Thoracic aorta (tissue), 2 donors: Measurements from ENCODE around the gene CASP5. TPM values are rescaled to one million over a fixed set of nuclear protein-coding genes. Genes with fewer than 3 reads are reported as not detected.
"Not testable (repeated sequence)": the region's sequence is repeated elsewhere in the genome, so short reads cannot be mapped to it uniquely, and the experiment has no call there.

ENCODE experiments used
- ATAC-seq: fragments of 150-250 bp; one replicate; pipeline ENCODE4 v1.8.0; 2017; ENCODE audit warnings: low read depth; ENCODE audit not compliant: insufficient number of reproducible peaks, low FRiP score
- DNase-seq: peaks from one replicate; pipeline ENCODE4 v3.0.0-alpha.2; 2020; ENCODE audit warnings: low spot score
- H3K27ac ChIP-seq, 2 donors: fragments of 200-600 bp; sonication (generic); 1 replicate in 1 of 2; 2 replicates in 1 of 2; pipeline ENCODE4 v1.5.1; 2016; ENCODE audit warnings: mild to moderate bottlenecking in 2 of 2, moderate library complexity in 2 of 2
- H3K27me3 ChIP-seq: fragments of 200-600 bp; sonication (generic); replicated peaks from 2 replicates; pipeline ENCODE4 v1.6.0; 2016; ENCODE audit warnings: mild to moderate bottlenecking; ENCODE audit not compliant: insufficient read depth
- H3K36me3 ChIP-seq: fragments of 200-600 bp; sonication (generic); one replicate; pipeline ENCODE4 v1.5.1; 2016
- H3K4me1 ChIP-seq, 2 donors: fragments of 200-600 bp; sonication (generic); 1 replicate in 1 of 2; 2 replicates in 1 of 2; pipeline versions ENCODE4 v1.5.1 to v1.6.0; 2016; ENCODE audit warnings: low read depth in 2 of 2, mild to moderate bottlenecking in 1 of 2; ENCODE audit not compliant: control insufficient read depth in 1 of 2
- H3K4me3 ChIP-seq: fragments of 200-600 bp; sonication (generic); 2 replicates; pipeline ENCODE4 v1.5.1; 2016; ENCODE audit warnings: mild to moderate bottlenecking
- H3K9me3 ChIP-seq: fragments of 200-600 bp; sonication (generic); 2 replicates; pipeline ENCODE4 v1.5.1; 2016
- total RNA-seq, 2 donors: library from RNA; depleted of rRNA; stranded (reverse); fragments of >200 nt; gene quantifications; one replicate each; pipeline versions ENCODE4 v1.1.0 to v1.2.3, GENCODE V29; 2016
- TF ChIP-seq, protein P1 (sequence below): fragments of 200-600 bp; sonication (generic); IDR thresholded peaks from one replicate; pipeline ENCODE4 v1.5.1; 2019; ENCODE audit warnings: antibody characterized with exemption

CASP5 gene
- total RNA-seq, 2 donors from 2014 or later: 4.0 TPM; not detected in 1

DNA sequence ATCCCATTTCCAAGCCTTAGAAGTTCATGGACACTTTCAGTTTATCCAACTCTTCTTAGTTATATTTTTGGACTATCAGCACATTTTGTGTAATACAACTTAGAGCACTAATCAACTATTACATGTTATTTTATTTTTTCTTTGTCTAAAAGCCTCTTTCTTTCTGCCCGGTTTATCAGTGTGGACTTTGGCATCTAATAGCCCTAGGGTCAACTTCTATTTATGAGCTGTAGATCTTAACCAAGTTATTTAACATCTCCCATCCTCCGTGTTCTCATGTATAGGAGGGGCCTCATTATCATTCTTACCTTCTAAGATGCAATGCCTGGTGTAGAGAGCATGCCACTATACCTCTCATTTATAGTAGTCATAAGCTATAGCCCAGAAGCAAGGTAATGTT, 17.7 kb upstream of the CASP5 start:
- no peaks in the 10 kb centered on the region for H3K36me3 ChIP-seq
- no peak for DNase-seq

GRCh38 chr11:105034813-105035620, 12.0 kb upstream of the CASP5 start, which contains the start of gene CASP1:
TSS of gene CASP1 (minus strand) at chr11:105035144. CDS start at chr11:105035113, 31 bp downstream.
- no peaks in the 10 kb centered on the region for H3K27me3 ChIP-seq
- no peaks in the 10 kb centered on the region for H3K9me3 ChIP-seq
- peak within 1 kb of the TSS; percentile 65 for H3K4me3 ChIP-seq
- ATAC-seq (peak; percentile 76), DNase-seq (no peak)
- TF ChIP-seq, protein P1, sequence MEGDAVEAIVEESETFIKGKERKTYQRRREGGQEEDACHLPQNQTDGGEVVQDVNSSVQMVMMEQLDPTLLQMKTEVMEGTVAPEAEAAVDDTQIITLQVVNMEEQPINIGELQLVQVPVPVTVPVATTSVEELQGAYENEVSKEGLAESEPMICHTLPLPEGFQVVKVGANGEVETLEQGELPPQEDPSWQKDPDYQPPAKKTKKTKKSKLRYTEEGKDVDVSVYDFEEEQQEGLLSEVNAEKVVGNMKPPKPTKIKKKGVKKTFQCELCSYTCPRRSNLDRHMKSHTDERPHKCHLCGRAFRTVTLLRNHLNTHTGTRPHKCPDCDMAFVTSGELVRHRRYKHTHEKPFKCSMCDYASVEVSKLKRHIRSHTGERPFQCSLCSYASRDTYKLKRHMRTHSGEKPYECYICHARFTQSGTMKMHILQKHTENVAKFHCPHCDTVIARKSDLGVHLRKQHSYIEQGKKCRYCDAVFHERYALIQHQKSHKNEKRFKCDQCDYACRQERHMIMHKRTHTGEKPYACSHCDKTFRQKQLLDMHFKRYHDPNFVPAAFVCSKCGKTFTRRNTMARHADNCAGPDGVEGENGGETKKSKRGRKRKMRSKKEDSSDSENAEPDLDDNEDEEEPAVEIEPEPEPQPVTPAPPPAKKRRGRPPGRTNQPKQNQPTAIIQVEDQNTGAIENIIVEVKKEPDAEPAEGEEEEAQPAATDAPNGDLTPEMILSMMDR: no peak
- H3K4me1 ChIP-seq: peaks cover 3 to 13% of the 10 kb centered on the region in 2 donors
- no peaks in the 10 kb centered on the region for H3K36me3 ChIP-seq
- peak within 1 kb of the TSS; percentile 2 to 39 for H3K27ac ChIP-seq

More for the DNA sequence above, 17.7 kb upstream of the CASP5 start:
- H3K27me3 ChIP-seq: no peaks in the 10 kb centered on the region
- H3K9me3 ChIP-seq: no peaks in the 10 kb centered on the region
- TF ChIP-seq, protein P1: no peak
- ATAC-seq: no peak
- no peak overlapping the region for H3K27ac ChIP-seq
- H3K4me3 ChIP-seq: no peak overlapping the region
- peaks cover 5 to 7% of the 10 kb centered on the region in 2 donors for H3K4me1 ChIP-seq

GRCh38 chr11:105034388-105034787, 11.4 kb upstream of the CASP5 start:
- H3K9me3 ChIP-seq, DNase-seq, H3K36me3 ChIP-seq, ATAC-seq, H3K27me3 ChIP-seq: not testable (repeated sequence)
- peaks cover 3 to 13% of the 10 kb centered on the region in 2 donors for H3K4me1 ChIP-seq
- H3K27ac ChIP-seq: peak overlapping the region; percentile 2 to 39
- H3K4me3 ChIP-seq: peak overlapping the region; percentile 65

DNA sequence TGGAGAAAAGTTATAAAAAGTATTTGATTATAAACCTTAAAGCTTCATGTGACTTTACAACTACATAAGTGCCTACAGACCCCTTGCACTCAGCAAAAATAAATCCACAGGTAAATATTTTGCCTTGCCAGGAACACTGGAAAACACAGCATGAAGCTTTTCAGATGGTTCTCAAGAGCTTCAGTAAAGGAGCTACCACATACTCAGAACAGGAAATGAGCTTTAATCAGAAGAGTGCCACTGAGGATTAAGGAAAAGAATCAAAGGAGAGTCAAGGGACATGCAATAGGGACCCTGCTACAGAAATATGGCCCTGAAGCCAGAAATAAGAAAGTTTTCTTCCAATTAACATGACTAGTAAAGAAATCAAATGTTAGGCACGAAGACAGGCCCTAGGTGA, 10.8 kb upstream of the CASP5 start:
- no peaks in the 10 kb centered on the region for H3K27me3 ChIP-seq
- no peaks in the 10 kb centered on the region for H3K36me3 ChIP-seq
- peaks cover 3 to 13% of the 10 kb centered on the region in 2 donors for H3K4me1 ChIP-seq
- no peaks in the 10 kb centered on the region for H3K9me3 ChIP-seq
- peak overlapping the region; percentile 65 for H3K4me3 ChIP-seq
- no peak overlapping the region for H3K27ac ChIP-seq
- no peak for DNase-seq
- TF ChIP-seq, protein P1: no peak
- ATAC-seq: no peak

GRCh38 chr11:105033343-105033742, 10.4 kb upstream of the CASP5 start:
- no peaks in the 10 kb centered on the region for H3K9me3 ChIP-seq
- H3K36me3 ChIP-seq: no peaks in the 10 kb centered on the region
- DNase-seq (no peak), ATAC-seq (no peak)
- H3K27ac ChIP-seq: no peak overlapping the region
- H3K4me3 ChIP-seq: peak overlapping the region; percentile 65
- H3K27me3 ChIP-seq: no peaks in the 10 kb centered on the region
- TF ChIP-seq, protein P1: no peak
- H3K4me1 ChIP-seq: peaks cover 3 to 13% of the 10 kb centered on the region in 2 donors
